ENCODE results near the gene ATG16L2.

GRCh38 chr11:72778535-72779494 is 35.4 kb upstream of the ATG16L2 start:
- TF ChIP-seq, protein P1, sequence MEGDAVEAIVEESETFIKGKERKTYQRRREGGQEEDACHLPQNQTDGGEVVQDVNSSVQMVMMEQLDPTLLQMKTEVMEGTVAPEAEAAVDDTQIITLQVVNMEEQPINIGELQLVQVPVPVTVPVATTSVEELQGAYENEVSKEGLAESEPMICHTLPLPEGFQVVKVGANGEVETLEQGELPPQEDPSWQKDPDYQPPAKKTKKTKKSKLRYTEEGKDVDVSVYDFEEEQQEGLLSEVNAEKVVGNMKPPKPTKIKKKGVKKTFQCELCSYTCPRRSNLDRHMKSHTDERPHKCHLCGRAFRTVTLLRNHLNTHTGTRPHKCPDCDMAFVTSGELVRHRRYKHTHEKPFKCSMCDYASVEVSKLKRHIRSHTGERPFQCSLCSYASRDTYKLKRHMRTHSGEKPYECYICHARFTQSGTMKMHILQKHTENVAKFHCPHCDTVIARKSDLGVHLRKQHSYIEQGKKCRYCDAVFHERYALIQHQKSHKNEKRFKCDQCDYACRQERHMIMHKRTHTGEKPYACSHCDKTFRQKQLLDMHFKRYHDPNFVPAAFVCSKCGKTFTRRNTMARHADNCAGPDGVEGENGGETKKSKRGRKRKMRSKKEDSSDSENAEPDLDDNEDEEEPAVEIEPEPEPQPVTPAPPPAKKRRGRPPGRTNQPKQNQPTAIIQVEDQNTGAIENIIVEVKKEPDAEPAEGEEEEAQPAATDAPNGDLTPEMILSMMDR (IDR thresholded peaks at IDR 0.05) = no peak
- TF ChIP-seq POLR2A (IDR thresholded peaks at IDR 0.05) = no peak

All from tibial nerve (tissue), 3 donors.